Measurements from ENCODE around the gene ZNF600. TPM values are rescaled to one million over a fixed set of nuclear protein-coding genes. Genes with fewer than 3 reads are reported as not detected.

ZNF600 gene
- 2.2 and 2.6 TPM in 2 replicates for total RNA-seq

DNA sequence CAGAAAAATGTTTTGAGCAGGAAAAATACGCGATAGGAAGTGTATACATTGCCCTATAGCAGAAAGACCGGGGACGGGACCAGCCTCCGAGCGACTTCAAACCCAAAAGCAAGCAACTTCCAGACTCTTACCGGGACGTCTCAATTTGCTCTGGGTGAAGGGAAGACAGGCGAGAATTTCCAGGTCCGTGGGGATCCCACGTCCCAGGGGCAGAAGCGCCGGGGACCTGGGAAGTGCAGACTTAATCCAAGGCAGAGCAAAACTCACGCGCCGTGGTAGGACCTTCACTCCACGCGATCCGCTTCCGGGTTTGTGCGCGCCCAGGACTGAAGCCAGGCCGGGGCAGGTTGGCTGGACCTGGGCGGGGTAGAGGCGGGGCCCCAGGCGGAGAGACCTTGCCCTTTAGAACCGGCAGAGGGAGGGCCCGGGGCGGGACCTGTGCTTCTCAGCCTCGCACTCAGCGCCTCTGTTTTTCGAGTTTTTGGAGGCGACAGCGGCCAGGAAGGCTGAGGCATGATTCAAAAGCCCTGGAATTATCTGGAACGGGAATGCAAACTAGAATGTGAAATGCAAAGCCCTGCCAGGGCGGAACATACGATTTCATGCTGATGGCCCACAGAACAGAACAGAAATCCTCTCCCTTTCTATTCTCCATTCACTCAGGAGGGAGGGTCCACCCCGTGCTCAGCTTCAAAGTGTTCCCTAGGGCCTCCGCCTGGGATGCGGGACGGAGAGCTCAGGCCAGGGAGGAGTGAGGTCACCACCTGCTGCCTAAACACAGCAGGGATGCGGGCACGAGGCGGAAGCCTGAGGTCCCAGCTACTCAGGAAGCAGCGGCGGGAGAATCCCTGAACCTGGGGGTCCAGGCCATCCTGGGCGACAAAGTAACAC is at the start of gene ZNF600:
TSS of gene ZNF600 (minus strand) at position 328 of the 891 bp plus-strand sequence. CDS start 7,903 bp downstream, outside the sequence.

DNA sequence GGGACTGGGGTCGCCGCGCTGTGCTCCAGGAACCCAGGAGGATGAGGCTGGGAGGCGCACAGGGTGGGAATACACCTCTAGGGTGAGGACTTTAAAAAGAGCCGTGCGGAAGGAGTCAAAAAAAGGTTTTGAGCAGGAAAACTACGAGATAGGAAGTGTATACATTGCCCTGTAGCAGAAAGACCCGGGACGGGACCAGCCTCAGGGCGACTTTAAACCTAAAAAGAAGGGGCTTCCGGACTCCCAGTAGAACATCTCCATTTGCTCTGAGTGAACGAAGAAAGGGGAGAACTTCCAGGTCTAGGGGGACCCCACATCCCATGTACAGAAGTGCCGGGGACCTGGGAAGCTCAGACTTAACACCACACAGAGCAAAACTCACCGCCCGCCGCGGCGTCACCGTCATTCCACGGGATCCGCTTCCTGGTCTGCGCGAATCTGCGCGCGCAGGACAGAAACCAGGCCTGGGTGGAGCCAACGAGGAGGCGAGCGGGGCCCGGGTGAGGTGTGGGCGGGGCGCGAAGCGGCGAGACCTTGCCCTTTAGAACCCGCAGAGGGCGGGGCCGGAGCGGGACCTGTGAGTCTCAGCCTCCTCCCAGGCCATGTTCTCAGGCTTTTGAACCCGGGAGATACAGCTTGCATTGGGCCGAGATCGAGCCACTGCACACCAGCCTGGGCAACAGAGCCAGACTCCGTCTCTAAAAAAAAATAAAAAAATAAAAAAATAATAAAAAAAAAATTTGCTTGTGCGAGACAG is 34.8 kb upstream of the ZNF600 start, which contains the start of gene ZNF28:
TSS of gene ZNF28 (minus strand) at position 430 of the 757 bp plus-strand sequence. CDS start 3,675 bp downstream, outside the sequence.

DNA sequence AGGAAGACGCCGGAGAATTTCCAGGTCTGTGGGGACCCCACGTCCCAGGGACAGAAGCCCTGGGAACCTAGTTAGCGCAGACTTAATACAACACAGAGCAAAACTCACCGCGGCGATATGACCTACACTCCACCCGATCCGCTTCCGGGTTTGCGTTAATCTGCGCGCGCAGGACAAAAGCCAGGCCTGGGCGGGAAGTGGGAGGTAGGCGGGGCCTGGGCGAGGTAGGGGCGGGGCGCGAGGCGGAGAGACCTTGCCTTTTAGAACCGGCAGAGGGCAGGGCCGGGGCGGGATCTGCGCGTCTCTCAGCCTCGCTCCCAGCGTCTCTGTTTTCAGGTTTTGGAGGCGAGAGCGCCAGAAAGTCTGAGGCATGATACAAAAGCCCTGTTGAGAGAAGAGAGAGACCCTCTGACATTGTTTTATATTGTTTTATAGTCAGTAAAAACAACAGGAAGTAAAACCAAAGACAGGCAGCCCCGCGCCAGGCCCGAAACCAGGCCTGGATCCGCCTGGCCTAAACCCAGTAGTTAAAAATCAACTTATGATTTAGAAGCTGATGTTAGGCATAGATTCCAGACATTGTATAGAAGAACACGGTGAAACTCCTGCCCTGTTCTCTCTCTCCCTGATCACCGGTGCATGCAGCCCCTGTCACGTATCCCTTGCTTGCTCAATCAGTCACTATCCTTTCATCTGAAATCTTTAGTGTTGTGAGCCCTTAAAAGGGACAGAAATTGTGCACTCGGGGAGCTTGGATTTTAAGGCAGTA is 51.5 kb downstream of the ZNF600 start, which contains the start of gene ZNF611:
TSS of gene ZNF611 (minus strand) at position 152 of the 769 bp plus-strand sequence. CDS start 19,150 bp downstream, outside the sequence.

Other genes starting within 250 kb of the ZNF600 start
- 11.8 and 12.7 TPM in 2 replicates for gene ZNF701, start 216.5 kb downstream of the ZNF600 start, total RNA-seq
- 68.5 and 70.8 TPM in 2 replicates for gene ZNF83, start 148.4 kb downstream of the ZNF600 start, total RNA-seq
- gene ZNF611, start 51.7 kb downstream of the ZNF600 start, total RNA-seq, result 11.3 and 11.6 TPM in 2 replicates
- 12.2 and 16.2 TPM in 2 replicates for gene ZNF28, start 34.8 kb upstream of the ZNF600 start, total RNA-seq
- gene ZNF468, start 70.8 kb upstream of the ZNF600 start, total RNA-seq, result 14.8 and 21.0 TPM in 2 replicates
- 7.7 and 9.7 TPM in 2 replicates for gene ZNF320, start 110.8 kb upstream of the ZNF600 start, total RNA-seq
- gene ZNF888, start 136.6 kb upstream of the ZNF600 start, total RNA-seq, result 3.5 and 5.2 TPM in 2 replicates
- gene ZNF816, start 176.1 kb upstream of the ZNF600 start, total RNA-seq, result 7.2 and 9.8 TPM in 2 replicates
- not detected in 2 replicates for gene ERVV-1, start 227.1 kb upstream of the ZNF600 start, total RNA-seq